KMS-11 (cell line): ENCODE data around the gene NUDT5.

ENCODE experiments used
- H2AFZ ChIP-seq: fragments of 200-600 bp; sonication (generic); 2 replicates; pipeline ENCODE4 v1.6.1; 2016; ENCODE audit warnings: antibody characterized with exemption, mixed run types, low read depth
- H3K27ac ChIP-seq: fragments of 200-600 bp; sonication (generic); 2 replicates; pipeline ENCODE4 v1.6.1; 2016; ENCODE audit warnings: mild to moderate bottlenecking, mixed run types
- H3K27me3 ChIP-seq: fragments of 200-600 bp; sonication (generic); 2 replicates; pipeline ENCODE4 v1.6.1; 2017; ENCODE audit warnings: mild to moderate bottlenecking, low read depth, mixed run types, moderate library complexity; ENCODE audit not compliant: insufficient read depth
- H3K36me3 ChIP-seq: fragments of 200-600 bp; sonication (generic); 2 replicates; pipeline ENCODE4 v1.6.1; 2017; ENCODE audit warnings: mild to moderate bottlenecking, mixed run types; ENCODE audit not compliant: insufficient read depth
- H3K4me1 ChIP-seq: fragments of 200-600 bp; sonication (generic); 2 replicates; pipeline ENCODE4 v1.6.1; 2016; ENCODE audit warnings: mild to moderate bottlenecking, low read depth, mixed run types; ENCODE audit not compliant: poor library complexity, severe bottlenecking
- H3K4me2 ChIP-seq: fragments of 200-600 bp; sonication (generic); 2 replicates; pipeline ENCODE4 v1.7.0; 2016; ENCODE audit warnings: mild to moderate bottlenecking, mixed run types
- H3K4me3 ChIP-seq: fragments of 200-600 bp; sonication (generic); IDR thresholded peaks from 2 replicates; pipeline ENCODE4 v1.6.1; 2017; ENCODE audit warnings: low read depth, low read length, mixed read lengths; ENCODE audit not compliant: insufficient read depth
- H3K79me2 ChIP-seq: fragments of 200-600 bp; sonication (generic); 2 replicates; pipeline ENCODE4 v1.6.1; 2016; ENCODE audit warnings: low read depth, mixed run types; ENCODE audit not compliant: insufficient read depth
- H3K9ac ChIP-seq: fragments of 200-600 bp; sonication (generic); 2 replicates; pipeline ENCODE4 v1.6.1; 2016; ENCODE audit warnings: mild to moderate bottlenecking, mixed run types
- H4K20me1 ChIP-seq: fragments of 200-600 bp; sonication (generic); 2 replicates; pipeline ENCODE4 v1.6.1; 2016; ENCODE audit warnings: mild to moderate bottlenecking, mixed run types; ENCODE audit not compliant: insufficient read depth
- CTCF ChIP-seq: fragments of 200-600 bp; sonication (generic); conservative IDR thresholded peaks from 2 replicates; pipeline ENCODE4 v1.6.1; 2017; ENCODE audit warnings: low read depth, mild to moderate bottlenecking, antibody characterized with exemption, low read length, moderate library complexity, mixed read lengths

NUDT5 gene

GRCh38 chr10:12201543-12201942 lies 5.9 kb upstream of the NUDT5 start:
- Histone ChIP-seq H3K4me1 (peaks cover 13% of the 10 kb centered on the region), H3K9ac (no peak overlapping the region), H4K20me1 (no peaks in the 10 kb centered on the region), H3K36me3 (no peaks in the 10 kb centered on the region), H3K4me3 (no peak overlapping the region), H3K79me2 (peaks cover 59% of the 10 kb centered on the region), H3K27ac (no peak overlapping the region), H3K4me2 (no peak overlapping the region), H2AFZ (no peak overlapping the region), H3K27me3 (no peaks in the 10 kb centered on the region)
- TF ChIP-seq CTCF, result no peak

GRCh38 chr10:12200850-12201249 lies 5.2 kb upstream of the NUDT5 start:
- no peak overlapping the region for H3K4me3 ChIP-seq
- no peak overlapping the region for H3K27ac ChIP-seq
- H2AFZ ChIP-seq, result no peak overlapping the region
- no peak overlapping the region for H3K4me2 ChIP-seq
- no peaks in the 10 kb centered on the region for H3K36me3 ChIP-seq
- no peaks in the 10 kb centered on the region for H3K27me3 ChIP-seq
- no peak overlapping the region for H3K9ac ChIP-seq
- no peak for TF ChIP-seq CTCF
- H4K20me1 ChIP-seq, result no peaks in the 10 kb centered on the region
- peaks cover 65% of the 10 kb centered on the region for H3K79me2 ChIP-seq
- peaks cover 13% of the 10 kb centered on the region for H3K4me1 ChIP-seq

GRCh38 chr10:12198156-12198555 lies 2.5 kb upstream of the NUDT5 start:
- Histone ChIP-seq H3K27ac (no peak overlapping the region), H3K36me3 (no peaks in the 10 kb centered on the region), H3K9ac (no peak overlapping the region), H3K79me2 (peaks cover 75% of the 10 kb centered on the region), H4K20me1 (no peaks in the 10 kb centered on the region), H3K27me3 (no peaks in the 10 kb centered on the region), H3K4me1 (peaks cover 22% of the 10 kb centered on the region), H3K4me2 (peak overlapping the region; percentile 27; the same call in 1 of the 2 replicates), H3K4me3 (no peak overlapping the region), H2AFZ (no peak overlapping the region)
- TF ChIP-seq CTCF, result no peak

GRCh38 chr10:12196531-12197211 lies 980 bp upstream of the NUDT5 start:
- 0 out of 2 replicates have a peak, but pooled peaks cover 3% of the 10 kb centered on the region for H4K20me1 ChIP-seq
- H3K4me3 ChIP-seq, result no peak overlapping the region
- peak overlapping the region; percentile 58 for H3K9ac ChIP-seq
- H3K4me1 ChIP-seq, result peaks cover 22% of the 10 kb centered on the region
- H3K27me3 ChIP-seq, result no peaks in the 10 kb centered on the region
- peak overlapping the region; percentile 79 for H3K4me2 ChIP-seq
- peak overlapping the region; percentile 61 for H3K27ac ChIP-seq
- TF ChIP-seq CTCF, result no peak
- peaks cover 86% of the 10 kb centered on the region for H3K79me2 ChIP-seq
- peak overlapping the region; percentile 92 for H2AFZ ChIP-seq
- H3K36me3 ChIP-seq, result no peaks in the 10 kb centered on the region
